Heart left ventricle (tissue), 16 donors: ENCODE measurements around the gene RPLP2. TPM values are rescaled to one million over a fixed set of nuclear protein-coding genes. Genes with fewer than 3 reads are reported as not detected.

Experiments used
- ATAC-seq, 4 donors: fragments of 200-7000 bp; cut with Tn5 transposase; one replicate each; pipeline ENCODE4 v1.9.1; 2020 to 2022; ENCODE audit warnings: moderate library complexity in 4 of 4, mild to moderate bottlenecking in 3 of 4, moderate number of reproducible peaks in 1 of 4
- DNase-seq, 5 donors: peaks; one replicate each; pipeline ENCODE4 v3.0.0-alpha.2; 2020
- H3K27ac ChIP-seq, 12 donors: fragments of 200-600 bp; sonication (generic) in 4 of 12; one replicate each; pipeline versions ENCODE4 v1.5.0 to v1.8.0; 2016 to 2022; ENCODE audit warnings: mild to moderate bottlenecking in 2 of 12
- H3K27me3 ChIP-seq, 9 donors: fragments of 200-600 bp; sonication (generic) in 2 of 9; one replicate each; pipeline versions ENCODE4 v1.5.1 to v1.8.0; 2016 to 2022; ENCODE audit warnings: mild to moderate bottlenecking in 3 of 9
- H3K36me3 ChIP-seq, 9 donors: fragments of 200-600 bp; sonication (generic) in 2 of 9; one replicate each; pipeline versions ENCODE4 v1.5.0 to v1.8.0; 2018 to 2022; ENCODE audit warnings: mild to moderate bottlenecking in 2 of 9
- H3K4me1 ChIP-seq, 12 donors: fragments of 200-600 bp; sonication (generic) in 4 of 12; one replicate each; pipeline versions ENCODE4 v1.5.0 to v1.8.0; 2016 to 2022; ENCODE audit warnings: mild to moderate bottlenecking in 3 of 12
- H3K4me3 ChIP-seq, 12 donors: fragments of 200-600 bp; sonication (generic) in 4 of 12; one replicate each; pipeline versions ENCODE4 v1.5.0 to v1.8.0; 2017 to 2022; ENCODE audit warnings: mild to moderate bottlenecking in 9 of 12, moderate library complexity in 4 of 12
- H3K9me3 ChIP-seq, 12 donors: fragments of 200-600 bp; sonication (generic) in 4 of 12; one replicate each; pipeline versions ENCODE4 v1.5.0 to v1.8.0; 2016 to 2022; ENCODE audit warnings: mild to moderate bottlenecking in 1 of 12
- POLR2A ChIP-seq, 2 donors: fragments of 450-650 bp; IDR thresholded peaks; one replicate each; pipeline ENCODE4 v1.6.1; 2017; ENCODE audit warnings: antibody characterized with exemption in 2 of 2, mild to moderate bottlenecking in 2 of 2, moderate library complexity in 2 of 2
- WGBS, 4 donors: extraction: QIAGEN DNeasy Blood & Tissue Kit in 2 of 4; methylation state at CpG; one replicate each; pipeline versions ENCODE4 v1.1.5 to v1.1.7; 2013 to 2018; 5-methylcytosine and 5-hydroxymethylcytosine counted together
- intact Hi-C, 10 donors: fragments of 100-400 bp; cut with DNase I; formaldehyde crosslinking; loops; one replicate each; pipeline versions ENCODE4 v1.11.1 to v1.14.2; 2022
- polyA plus RNA-seq, 2 donors: library from polyadenylated mRNA; stranded (reverse); fragments of 200-250 nt; gene quantifications; one replicate each; pipeline ENCODE4 v1.2.3, GENCODE V29; 2013
- total RNA-seq, 9 donors: library from RNA; depleted of rRNA in 2 of 9; stranded (reverse); fragments of >200 nt in 2 of 9; fragmentation: NEBNext Ultra II Directional in 3 of 9; extraction: Animal tissue kit (Norgen Biotek cat#: 25700) in 3 of 9; gene quantifications; one replicate each; pipeline versions ENCODE4 v1.1.0 to v1.2.4, GENCODE V29; 2016 to 2023
- TF ChIP-seq, protein P1 (sequence below), 12 donors: fragments of 200-600 bp; sonication (generic) in 4 of 12; IDR thresholded peaks; one replicate each; pipeline versions ENCODE4 v1.5.0 to v1.8.0; 2018 to 2022; ENCODE audit warnings: antibody characterized with exemption in 12 of 12, mild to moderate bottlenecking in 5 of 12
- donor health status: ischemic (EF 13 %, LVEDD 7.1; RV severe dilation, severe dysfunction).
- donor health status: healthy with polysubstance abuse.
- donor health status: DM: no; HTN: yes; CAD: no.
- donor health status: DM: no; HTN: no; CAD: no.
- donor health status: ischemic (EF 25% LVEDD 6.9; RV normal size, moderate dysfunction).
- donor health status: ischemic (EF 25% LVEDD 5.7; RV mildly dilated, moderate dysfunction).
- donor health status: healthy.
- donor health status: DM: yes; HTN: yes; CAD: no.
- donor health status: ischemic (EF 35%, LVEDD 5.7; RV mildly dilated, moderate dysfunction).
- donor health status: nonischemic (EF 11% LVEDD 7.7; RV severe dilation, severe dysfunction).
- donor health status: DM: yes; HTN: yes; CAD: no.
- donor health status: PGD.
- donor health status: ischemic (EF 29% LVEDD 5.4; RV normal size, mild dysfunction).
- donor health status: nonischemic (EF 23%, LVEDD 6.1; RV moderate dilation, normal function).

Gene RPLP2
- total and polyA plus RNA-seq, 11 donors, result 236 to 1,652 (median 969) TPM

GRCh38 chr11:782264-783174, 27.2 kb upstream of the RPLP2 start:
- intact Hi-C loops, result no loop called here
- TF ChIP-seq POLR2A (IDR thresholded peaks at IDR 0.05), result no peak
- TF ChIP-seq, protein P1, sequence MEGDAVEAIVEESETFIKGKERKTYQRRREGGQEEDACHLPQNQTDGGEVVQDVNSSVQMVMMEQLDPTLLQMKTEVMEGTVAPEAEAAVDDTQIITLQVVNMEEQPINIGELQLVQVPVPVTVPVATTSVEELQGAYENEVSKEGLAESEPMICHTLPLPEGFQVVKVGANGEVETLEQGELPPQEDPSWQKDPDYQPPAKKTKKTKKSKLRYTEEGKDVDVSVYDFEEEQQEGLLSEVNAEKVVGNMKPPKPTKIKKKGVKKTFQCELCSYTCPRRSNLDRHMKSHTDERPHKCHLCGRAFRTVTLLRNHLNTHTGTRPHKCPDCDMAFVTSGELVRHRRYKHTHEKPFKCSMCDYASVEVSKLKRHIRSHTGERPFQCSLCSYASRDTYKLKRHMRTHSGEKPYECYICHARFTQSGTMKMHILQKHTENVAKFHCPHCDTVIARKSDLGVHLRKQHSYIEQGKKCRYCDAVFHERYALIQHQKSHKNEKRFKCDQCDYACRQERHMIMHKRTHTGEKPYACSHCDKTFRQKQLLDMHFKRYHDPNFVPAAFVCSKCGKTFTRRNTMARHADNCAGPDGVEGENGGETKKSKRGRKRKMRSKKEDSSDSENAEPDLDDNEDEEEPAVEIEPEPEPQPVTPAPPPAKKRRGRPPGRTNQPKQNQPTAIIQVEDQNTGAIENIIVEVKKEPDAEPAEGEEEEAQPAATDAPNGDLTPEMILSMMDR (IDR thresholded peaks at IDR 0.05), result no peak
- WGBS, 4 donors, result 73 to 79% (median 78%) methylated on average over 31 to 36 of the region's 36 CpGs
- Histone ChIP-seq H3K4me1 (peaks cover 0 to 23% (median 15%) of the 10 kb centered on the region in 12 donors), H3K36me3 (peaks cover 0 to 3% (median 0%) of the 10 kb centered on the region in 9 donors), H3K9me3 (no peaks in the 10 kb centered on the region), H3K27ac (no peak overlapping the region), H3K4me3 (no peak overlapping the region), H3K27me3 (no peaks in the 10 kb centered on the region)
- DNase-seq (peak in 1 of 5 donors; percentile 23), ATAC-seq (no peak)

GRCh38 chr11:783581-784015, 26.2 kb upstream of the RPLP2 start:
- Histone ChIP-seq H3K9me3 (no peaks in the 10 kb centered on the region), H3K27ac (peak overlapping the region in 1 of 12 donors; percentile 29), H3K27me3 (peaks cover 0 to 6% (median 0%) of the 10 kb centered on the region in 9 donors), H3K36me3 (peaks cover 0 to 3% (median 0%) of the 10 kb centered on the region in 9 donors), H3K4me3 (no peak overlapping the region), H3K4me1 (peaks cover 0 to 16% (median 8%) of the 10 kb centered on the region in 12 donors)
- 19 to 35% (median 33%) methylated on average over 23 to 24 of the region's 24 CpGs for WGBS, 4 donors
- ATAC-seq, result peak; percentile 52 to 90 (median 78)
- peak; percentile 50 to 85 (median 73) for DNase-seq
- intact Hi-C loops, result no loop called here
- TF ChIP-seq, protein P1 (IDR thresholded peaks at IDR 0.05), result peak in 11 of 12 donors; percentile 35 to 70 (median 58)
- TF ChIP-seq POLR2A (IDR thresholded peaks at IDR 0.05), result no peak

- peaks cover 0 to 7% (median 0%) of the 10 kb centered on the region in 9 donors for H3K36me3 ChIP-seq
- TF ChIP-seq, protein P1 (IDR thresholded peaks at IDR 0.05), result no peak
- TF ChIP-seq POLR2A (IDR thresholded peaks at IDR 0.05), result no peak
- peaks cover 0 to 22% (median 7%) of the 10 kb centered on the region in 9 donors for H3K27me3 ChIP-seq
- ATAC-seq (no peak), DNase-seq (no peak)
- WGBS, 4 donors, result 75 to 80% (median 77%) methylated on average over 15 to 24 of the region's 24 CpGs
- intact Hi-C loops, result no loop called here
- peaks cover 0 to 14% (median 10%) of the 10 kb centered on the region in 12 donors for H3K4me1 ChIP-seq
- H3K9me3 ChIP-seq, result no peaks in the 10 kb centered on the region
- H3K27ac ChIP-seq, result no peak overlapping the region
- no peak overlapping the region for H3K4me3 ChIP-seq
Measured at GRCh38 chr11:786235-787083, 23.3 kb upstream of the RPLP2 start.
